ENCODE data around the gene LAPTM5. TPM values are rescaled to one million over a fixed set of nuclear protein-coding genes. Genes with fewer than 3 reads are reported as not detected.
"Not testable (repeated sequence)": the region's sequence is repeated elsewhere in the genome, so short reads cannot be mapped to it uniquely, and the experiment has no call there.

The LAPTM5 gene
- total RNA-seq, 1 donor from 2014 or later: 7.3 TPM

- H3K27ac ChIP-seq (ENCODE audit: low read depth, low read length): no peak overlapping the region
- no peaks in the 10 kb centered on the region for H3K9me3 ChIP-seq (ENCODE audit: control insufficient read depth in 3 of 3, low read length in 3 of 3)
- H3K9ac ChIP-seq (ENCODE audit: low read depth in 1 of 3, low read length in 3 of 3): no peak overlapping the region
- H3K36me3 ChIP-seq (ENCODE audit: control insufficient read depth in 3 of 3, insufficient read depth in 3 of 3, low read length in 3 of 3): no peaks in the 10 kb centered on the region
- no peak overlapping the region for H3K4me3 ChIP-seq (ENCODE audit: low read length in 3 of 3)
- H3K4me1 ChIP-seq (ENCODE audit: control insufficient read depth in 3 of 3, insufficient read depth in 3 of 3, low read length in 3 of 3): no peaks in the 10 kb centered on the region
- peaks cover 0 to 6% (median 0%) of the 10 kb centered on the region in 3 donors for H3K27me3 ChIP-seq (ENCODE audit: control insufficient read depth in 3 of 3, insufficient read depth in 3 of 3, low read length in 3 of 3)
Measured at GRCh38 chr1:30771005-30771404, 13.4 kb upstream of the LAPTM5 start.

- Histone ChIP-seq H3K4me1 (ENCODE audit: control insufficient read depth in 3 of 3, insufficient read depth in 3 of 3, low read length in 3 of 3) (peaks cover 0 to 1% (median 0%) of the 10 kb centered on the region in 3 donors), H3K9me3 (ENCODE audit: control insufficient read depth in 3 of 3, low read length in 3 of 3) (no peaks in the 10 kb centered on the region), H3K27me3 (ENCODE audit: control insufficient read depth in 3 of 3, insufficient read depth in 3 of 3, low read length in 3 of 3) (peaks cover 0 to 3% (median 0%) of the 10 kb centered on the region in 3 donors), H3K9ac (ENCODE audit: low read depth in 1 of 3, low read length in 3 of 3) (no peak overlapping the region), H3K4me3 (ENCODE audit: low read length in 3 of 3) (no peak overlapping the region), H3K36me3 (ENCODE audit: control insufficient read depth in 3 of 3, insufficient read depth in 3 of 3, low read length in 3 of 3) (no peaks in the 10 kb centered on the region), H3K27ac (ENCODE audit: low read depth, low read length) (no peak overlapping the region)
Measured at GRCh38 chr1:30770150-30770549, 12.6 kb upstream of the LAPTM5 start.

- peaks cover 0 to 3% (median 0%) of the 10 kb centered on the region in 3 donors for H3K27me3 ChIP-seq (ENCODE audit: control insufficient read depth in 3 of 3, insufficient read depth in 3 of 3, low read length in 3 of 3)
- peaks cover under 1 to 12% (median 1%) of the 10 kb centered on the region in 3 donors for H3K4me1 ChIP-seq (ENCODE audit: control insufficient read depth in 3 of 3, insufficient read depth in 3 of 3, low read length in 3 of 3)
- H3K4me3 ChIP-seq (ENCODE audit: low read length in 3 of 3): no peak overlapping the region
- no peaks in the 10 kb centered on the region for H3K9me3 ChIP-seq (ENCODE audit: control insufficient read depth in 3 of 3, low read length in 3 of 3)
- H3K9ac ChIP-seq (ENCODE audit: low read depth in 1 of 3, low read length in 3 of 3): no peak overlapping the region
- H3K36me3 ChIP-seq (ENCODE audit: control insufficient read depth in 3 of 3, insufficient read depth in 3 of 3, low read length in 3 of 3): no peaks in the 10 kb centered on the region
- H3K27ac ChIP-seq (ENCODE audit: low read depth, low read length): no peak overlapping the region
Measured at GRCh38 chr1:30768830-30769718, 11.5 kb upstream of the LAPTM5 start.

GRCh38 chr1:30768159-30768829 lies 10.7 kb upstream of the LAPTM5 start:
- no peaks in the 10 kb centered on the region for H3K9me3 ChIP-seq (ENCODE audit: control insufficient read depth in 3 of 3, low read length in 3 of 3)
- H3K27ac ChIP-seq (ENCODE audit: low read depth, low read length): no peak overlapping the region
- H3K4me1 ChIP-seq (ENCODE audit: control insufficient read depth in 3 of 3, insufficient read depth in 3 of 3, low read length in 3 of 3): peaks cover 4 to 20% (median 9%) of the 10 kb centered on the region in 3 donors
- no peak overlapping the region for H3K9ac ChIP-seq (ENCODE audit: low read depth in 1 of 3, low read length in 3 of 3)
- H3K36me3 ChIP-seq (ENCODE audit: control insufficient read depth in 3 of 3, insufficient read depth in 3 of 3, low read length in 3 of 3): no peaks in the 10 kb centered on the region
- H3K27me3 ChIP-seq (ENCODE audit: control insufficient read depth in 3 of 3, insufficient read depth in 3 of 3, low read length in 3 of 3): peaks cover 0 to 3% (median 0%) of the 10 kb centered on the region in 3 donors
- no peak overlapping the region for H3K4me3 ChIP-seq (ENCODE audit: low read length in 3 of 3)

GRCh38 chr1:30766948-30767347 lies 9.4 kb upstream of the LAPTM5 start:
- H3K27me3 ChIP-seq (ENCODE audit: control insufficient read depth in 3 of 3, insufficient read depth in 3 of 3, low read length in 3 of 3); H3K27ac ChIP-seq (ENCODE audit: low read depth, low read length); H3K4me3 ChIP-seq (ENCODE audit: low read length in 3 of 3); H3K9me3 ChIP-seq (ENCODE audit: control insufficient read depth in 3 of 3, low read length in 3 of 3); H3K9ac ChIP-seq (ENCODE audit: low read depth in 1 of 3, low read length in 3 of 3); H3K36me3 ChIP-seq (ENCODE audit: control insufficient read depth in 3 of 3, insufficient read depth in 3 of 3, low read length in 3 of 3): not testable (repeated sequence)
- peaks cover 5 to 26% (median 19%) of the 10 kb centered on the region in 3 donors for H3K4me1 ChIP-seq (ENCODE audit: control insufficient read depth in 3 of 3, insufficient read depth in 3 of 3, low read length in 3 of 3)

- Histone ChIP-seq H3K9me3 (ENCODE audit: control insufficient read depth in 3 of 3, low read length in 3 of 3) (no peaks in the 10 kb centered on the region), H3K9ac (ENCODE audit: low read depth in 1 of 3, low read length in 3 of 3) (no peak overlapping the region), H3K27me3 (ENCODE audit: control insufficient read depth in 3 of 3, insufficient read depth in 3 of 3, low read length in 3 of 3) (no peaks in the 10 kb centered on the region), H3K4me1 (ENCODE audit: control insufficient read depth in 3 of 3, insufficient read depth in 3 of 3, low read length in 3 of 3) (peaks cover 13 to 34% (median 26%) of the 10 kb centered on the region in 3 donors), H3K36me3 (ENCODE audit: control insufficient read depth in 3 of 3, insufficient read depth in 3 of 3, low read length in 3 of 3) (no peaks in the 10 kb centered on the region), H3K4me3 (ENCODE audit: low read length in 3 of 3) (no peak overlapping the region), H3K27ac (ENCODE audit: low read depth, low read length) (no peak overlapping the region)
Measured at GRCh38 chr1:30765556-30766434, 8.2 kb upstream of the LAPTM5 start.

GRCh38 chr1:30764939-30765555 lies 7.5 kb upstream of the LAPTM5 start:
- Histone ChIP-seq H3K27me3 (ENCODE audit: control insufficient read depth in 3 of 3, insufficient read depth in 3 of 3, low read length in 3 of 3) (no peaks in the 10 kb centered on the region), H3K9me3 (ENCODE audit: control insufficient read depth in 3 of 3, low read length in 3 of 3) (no peaks in the 10 kb centered on the region), H3K4me3 (ENCODE audit: low read length in 3 of 3) (no peak overlapping the region), H3K4me1 (ENCODE audit: control insufficient read depth in 3 of 3, insufficient read depth in 3 of 3, low read length in 3 of 3) (peaks cover 13 to 36% (median 26%) of the 10 kb centered on the region in 3 donors), H3K27ac (ENCODE audit: low read depth, low read length) (no peak overlapping the region), H3K36me3 (ENCODE audit: control insufficient read depth in 3 of 3, insufficient read depth in 3 of 3, low read length in 3 of 3) (no peaks in the 10 kb centered on the region), H3K9ac (ENCODE audit: low read depth in 1 of 3, low read length in 3 of 3) (no peak overlapping the region)

- H3K9me3 ChIP-seq (ENCODE audit: control insufficient read depth in 3 of 3, low read length in 3 of 3): no peaks in the 10 kb centered on the region
- peak overlapping the region; percentile 74 for H3K27ac ChIP-seq (ENCODE audit: low read depth, low read length)
- no peaks in the 10 kb centered on the region for H3K27me3 ChIP-seq (ENCODE audit: control insufficient read depth in 3 of 3, insufficient read depth in 3 of 3, low read length in 3 of 3)
- H3K9ac ChIP-seq (ENCODE audit: low read depth in 1 of 3, low read length in 3 of 3): peak overlapping the region in 1 of 3 donors; percentile 70
- no peaks in the 10 kb centered on the region for H3K36me3 ChIP-seq (ENCODE audit: control insufficient read depth in 3 of 3, insufficient read depth in 3 of 3, low read length in 3 of 3)
- no peak overlapping the region for H3K4me3 ChIP-seq (ENCODE audit: low read length in 3 of 3)
- H3K4me1 ChIP-seq (ENCODE audit: control insufficient read depth in 3 of 3, insufficient read depth in 3 of 3, low read length in 3 of 3): peaks cover 13 to 36% (median 29%) of the 10 kb centered on the region in 3 donors
Measured at GRCh38 chr1:30764396-30764795, 6.8 kb upstream of the LAPTM5 start.

GRCh38 chr1:30763651-30764248 lies 6.2 kb upstream of the LAPTM5 start:
- Histone ChIP-seq H3K27ac (ENCODE audit: low read depth, low read length) (peak overlapping the region; percentile 74), H3K9ac (ENCODE audit: low read depth in 1 of 3, low read length in 3 of 3) (peak overlapping the region in 1 of 3 donors; percentile 70), H3K4me1 (ENCODE audit: control insufficient read depth in 3 of 3, insufficient read depth in 3 of 3, low read length in 3 of 3) (peaks cover 13 to 36% (median 29%) of the 10 kb centered on the region in 3 donors), H3K9me3 (ENCODE audit: control insufficient read depth in 3 of 3, low read length in 3 of 3) (no peaks in the 10 kb centered on the region), H3K27me3 (ENCODE audit: control insufficient read depth in 3 of 3, insufficient read depth in 3 of 3, low read length in 3 of 3) (no peaks in the 10 kb centered on the region), H3K4me3 (ENCODE audit: low read length in 3 of 3) (no peak overlapping the region), H3K36me3 (ENCODE audit: control insufficient read depth in 3 of 3, insufficient read depth in 3 of 3, low read length in 3 of 3) (no peaks in the 10 kb centered on the region)
